ENCODE measurements around the gene LHX8.

GRCh38 chr1:75130865-75131564, 3.2 kb upstream of the LHX8 start:
- TF ChIP-seq EZH2phosphoT487 (IDR thresholded peaks at IDR 0.05; ENCODE audit: borderline replicate concordance): no peak
- no peak for TF ChIP-seq CTCF (conservative IDR thresholded peaks at IDR 0.05; ENCODE audit: low read length)

Data from Loucy (cell line).